Stimulated activated CD4-positive, alpha-beta T cell treated with anti-CD3 and anti-CD28 coated beads, Interleukin-2, amount 100 ng/mL, for 4 hours (primary cell): Measurements from ENCODE around the gene MAMDC4.
A peak's percentile ranks its signal among the peaks of the same experiment; 100 is the strongest.
"Not testable (repeated sequence)": the region's sequence is repeated elsewhere in the genome, so short reads cannot be mapped to it uniquely, and the experiment has no call there.

Source experiments
- DNase-seq: peaks from one replicate; pipeline ENCODE4 v3.0.0-alpha.2; 2020; ENCODE audit warnings: low read depth

Gene MAMDC4

GRCh38 chr9:136851941-136852663 is at the start of gene MAMDC4:
Gene MAMDC4 (plus strand): TSS chr9:136852346. CDS start chr9:136852417, 71 bp downstream.
- no peak for DNase-seq

- DNase-seq = not testable (repeated sequence)
Measured at GRCh38 chr9:136803009-136803550, 49.1 kb upstream of the MAMDC4 start.

- DNase-seq = no peak
Measured at GRCh38 chr9:136803551-136804508, 48.3 kb upstream of the MAMDC4 start.

DNA sequence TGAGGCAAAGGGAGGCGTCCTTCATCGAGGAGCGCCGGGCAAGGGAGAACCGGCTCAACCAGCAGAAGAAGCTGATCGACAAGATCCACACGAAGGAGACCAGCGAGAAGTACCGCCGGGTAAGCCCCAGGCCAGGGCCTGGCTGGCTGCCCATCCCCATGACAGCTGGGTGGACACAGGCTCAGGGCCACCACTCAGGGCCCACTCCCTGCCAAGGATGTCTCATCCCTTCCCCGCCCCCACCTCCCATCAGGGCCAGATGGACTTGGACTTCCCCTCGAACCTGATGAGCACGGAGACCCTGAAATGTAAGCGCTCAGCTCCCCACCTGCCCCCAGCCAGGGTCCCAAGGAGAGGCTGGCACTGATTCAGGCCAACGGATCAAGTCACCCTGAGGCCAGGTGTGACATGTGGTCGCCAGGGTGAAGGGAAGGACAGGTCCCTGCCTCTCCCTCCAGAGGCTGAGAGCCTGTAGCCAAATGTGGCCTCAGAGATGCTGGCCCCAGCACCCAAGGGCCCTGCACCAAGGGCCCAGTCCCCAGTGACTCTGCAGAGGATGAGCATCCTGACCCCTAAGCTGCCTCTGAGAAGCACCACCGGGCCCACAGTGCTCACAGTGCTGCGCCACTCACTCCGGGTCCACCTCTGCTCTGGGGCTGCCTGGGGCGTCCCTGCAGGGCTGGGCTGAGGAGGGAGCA is 47.5 kb upstream of the MAMDC4 start:
- DNase-seq = no peak

DNA sequence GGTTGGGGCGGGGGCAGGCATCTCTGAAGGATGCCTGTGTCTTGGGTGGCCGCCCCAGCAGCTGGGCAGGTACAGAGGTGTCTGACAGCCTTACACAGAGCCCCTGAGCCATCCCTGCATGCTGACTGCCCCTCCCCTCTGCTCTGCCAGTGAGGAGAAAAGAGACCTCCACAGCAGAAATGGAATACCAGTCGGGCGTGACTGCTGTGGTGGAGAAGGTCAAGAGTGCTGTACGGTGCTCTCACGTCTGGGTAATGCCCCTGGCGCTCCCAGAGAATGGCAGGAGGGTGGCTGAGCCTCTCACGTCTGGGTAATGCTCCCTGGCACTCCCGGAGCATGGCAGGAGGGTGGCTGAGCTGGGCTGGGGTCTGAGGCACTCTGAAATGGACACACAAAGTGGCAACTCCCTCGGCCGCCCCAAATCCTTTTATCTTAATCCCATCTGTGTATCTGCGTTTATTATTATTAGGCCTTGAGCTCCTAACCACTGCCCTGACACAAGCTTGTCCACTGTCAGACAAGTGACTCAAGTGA is 46.9 kb upstream of the MAMDC4 start:
- no peak for DNase-seq

- DNase-seq = no peak
Measured at GRCh38 chr9:136806067-136806466, 46.1 kb upstream of the MAMDC4 start.

DNA sequence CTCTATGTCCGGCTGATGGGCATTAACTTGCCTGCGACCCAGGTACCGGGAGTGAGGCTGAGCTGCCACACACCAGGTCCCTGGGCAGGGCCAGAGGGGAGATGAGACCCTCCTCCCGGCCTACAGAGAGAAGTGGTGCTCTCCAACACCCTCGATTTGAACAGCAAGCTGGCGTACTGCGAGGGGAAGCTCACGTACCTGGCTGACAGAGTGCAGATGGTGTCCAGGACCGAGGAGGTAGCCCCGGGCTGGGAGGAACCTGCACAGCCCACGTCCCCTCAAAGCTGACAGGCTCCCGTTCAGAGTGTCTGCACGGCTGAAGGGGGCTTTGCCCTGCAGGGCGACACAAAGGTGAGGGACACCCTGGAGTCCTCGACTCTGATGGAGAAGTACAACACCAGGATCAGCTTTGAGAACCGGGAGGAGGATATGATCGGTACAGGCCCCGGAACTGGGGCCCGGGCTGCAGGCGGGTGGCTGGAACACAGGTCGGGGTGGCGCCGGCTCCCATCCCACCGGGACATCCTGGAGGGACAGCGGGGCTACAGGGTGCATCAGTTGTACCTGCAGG is 45.4 kb upstream of the MAMDC4 start:
- DNase-seq = no peak

GRCh38 chr9:136807281-136808074 is 44.7 kb upstream of the MAMDC4 start, which contains the start of gene RABL6:
Gene RABL6 (plus strand): TSS chr9:136807948. CDS start chr9:136808197, 249 bp downstream.
- DNase-seq = peak; percentile 75

GRCh38 chr9:136808075-136808805 is 43.9 kb upstream of the MAMDC4 start:
- no peak for DNase-seq

DNA sequence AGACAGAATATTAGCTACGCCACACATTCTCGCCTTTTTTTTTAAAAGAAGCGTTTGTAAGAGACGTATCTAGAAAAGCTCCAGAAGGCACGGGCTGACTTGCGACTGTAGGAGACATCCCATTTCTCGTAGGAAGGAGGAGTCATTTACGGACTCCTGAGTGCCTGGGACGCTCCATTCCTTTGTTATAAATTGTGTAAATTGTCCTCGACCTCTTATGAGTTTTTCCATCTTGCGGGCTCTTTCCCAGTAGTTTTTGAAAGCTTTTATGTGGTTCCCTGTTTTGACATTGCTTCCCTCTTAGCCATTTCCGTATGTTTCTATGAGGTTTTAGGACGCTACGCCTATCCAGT is 43.4 kb upstream of the MAMDC4 start:
- DNase-seq = no peak

- no peak for DNase-seq
Measured at GRCh38 chr9:136814725-136815421, 37.3 kb upstream of the MAMDC4 start.

DNA sequence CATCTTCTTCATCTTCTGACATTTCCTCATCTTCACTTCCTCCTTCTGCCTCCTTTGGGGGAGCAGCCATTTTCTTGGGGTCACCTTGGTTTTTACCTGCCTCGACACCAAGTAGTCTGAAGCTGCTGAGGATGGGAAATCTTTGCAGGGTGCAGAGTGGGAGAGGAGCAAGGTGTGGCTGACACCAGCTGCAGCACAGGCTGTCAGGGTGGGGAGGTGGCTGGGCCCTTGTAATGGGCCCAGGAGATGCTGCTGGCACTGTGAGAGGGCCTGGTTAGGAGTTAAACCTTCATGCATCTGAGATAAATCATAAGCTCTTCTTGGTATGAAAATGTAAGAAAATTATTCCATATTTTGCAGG is 36.7 kb upstream of the MAMDC4 start:
- DNase-seq = no peak

- DNase-seq = no peak
Measured at GRCh38 chr9:136820971-136821825, 30.9 kb upstream of the MAMDC4 start.

DNA sequence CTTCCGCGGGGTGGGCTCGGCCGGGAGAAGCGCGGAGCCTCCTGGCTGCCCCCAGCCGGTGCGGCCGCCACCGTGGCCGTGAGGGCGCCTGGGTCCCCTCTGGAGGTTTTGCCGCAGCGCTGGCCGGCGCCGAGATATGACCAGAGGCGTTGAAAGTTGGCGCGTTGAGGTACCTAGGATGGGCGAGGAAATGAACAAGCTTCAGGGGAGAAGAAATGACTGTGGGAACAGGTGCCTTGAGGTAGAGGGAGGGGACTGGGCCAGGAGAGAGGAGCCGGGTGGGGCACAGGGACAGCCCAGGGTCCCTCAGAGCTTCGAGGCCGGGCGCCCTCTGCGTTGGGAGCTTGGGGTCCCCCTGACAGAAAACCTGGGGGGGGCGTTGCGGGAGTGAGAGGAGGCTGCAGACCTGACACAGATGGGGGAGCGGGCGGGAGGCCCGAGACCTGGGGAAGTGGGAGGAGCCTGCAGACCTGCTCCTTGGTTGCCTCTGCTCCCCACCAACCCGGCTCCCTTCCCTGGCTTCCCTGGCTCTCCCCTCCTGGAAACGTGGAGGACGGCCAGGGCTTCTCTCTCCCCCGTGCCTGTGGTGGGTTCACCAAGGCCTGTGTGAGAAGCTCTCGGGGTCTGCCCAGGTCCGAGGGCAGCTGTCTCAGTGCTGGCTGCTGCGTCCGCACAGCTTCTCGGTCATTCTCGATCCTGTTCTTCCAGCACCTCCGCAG is 30.2 kb upstream of the MAMDC4 start:
- DNase-seq = no peak

- no peak for DNase-seq
Measured at GRCh38 chr9:136823136-136824046, 28.8 kb upstream of the MAMDC4 start.

DNA sequence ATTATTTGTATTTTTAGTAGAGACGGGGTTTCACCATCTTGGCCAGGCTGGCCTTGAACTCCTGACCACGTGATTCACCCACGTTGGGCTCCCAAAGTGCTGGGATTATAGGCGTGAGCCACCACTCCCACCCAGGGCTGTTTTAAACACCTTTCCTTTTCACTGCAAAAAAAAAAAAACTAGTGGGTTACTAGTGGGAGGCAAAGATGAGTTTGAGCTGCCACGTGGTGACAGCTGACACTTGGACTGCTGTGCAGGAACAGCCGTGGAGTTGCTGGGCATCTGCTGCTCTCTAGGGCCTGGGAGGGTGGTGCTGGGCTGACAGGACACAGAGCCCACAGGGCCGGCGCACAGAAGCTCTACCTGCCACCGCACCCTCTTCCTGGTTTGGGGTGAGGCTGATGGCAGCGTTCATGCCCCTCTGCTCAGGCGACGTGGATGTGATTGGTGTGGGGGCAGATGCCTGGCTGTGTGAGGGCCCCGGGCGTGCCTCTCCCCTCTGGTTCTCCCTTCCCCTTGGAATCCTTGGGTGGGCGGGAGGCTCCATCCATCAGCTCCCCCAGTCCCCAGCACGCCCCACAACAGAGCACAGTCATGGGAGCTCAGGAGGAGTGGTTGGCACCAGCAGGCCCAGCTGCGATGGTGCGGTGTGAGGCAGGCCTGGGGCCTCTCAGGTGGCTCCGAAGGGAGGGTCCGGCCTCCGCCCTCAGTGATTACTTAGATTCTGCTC is 27.5 kb upstream of the MAMDC4 start:
- no peak for DNase-seq
